H1 (cell line): ENCODE measurements around the gene NQO2. TPM values are rescaled to one million over a fixed set of nuclear protein-coding genes. Genes with fewer than 3 reads are reported as not detected.
"Not testable (repeated sequence)": the region's sequence is repeated elsewhere in the genome, so short reads cannot be mapped to it uniquely, and the experiment has no call there.

Source experiments
- CTCF ChIA-PET: fragments of 300-600 bp; sonication (Branson Sonifier 250); formaldehyde crosslinking; loops from one replicate; lab custom pipeline; 2021; ENCODE audit not compliant: partially characterized antibody; lab: Charles Lee
- POLR2A ChIA-PET: fragments of 300-600 bp; sonication (Branson Sonifier 250); formaldehyde crosslinking; loops from one replicate; lab custom pipeline; 2021; ENCODE audit warnings: inconsistent platforms; ENCODE audit not compliant: partially characterized antibody; lab: Charles Lee
- DNase-seq, 2 experiments: peaks; one replicate each; pipeline versions ENCODE4 v3.0.0 to v3.0.0-alpha.2; 2010 to 2022; ENCODE audit warnings: low spot score in 2 of 2, low read depth in 1 of 2, mixed read lengths in 1 of 2
- FAIRE-seq: peaks from 2 replicates; lab custom pipeline; 2011; peaks lifted over from hg19 to GRCh38; lab: Jason Lieb, UNC
- H2AFZ ChIP-seq: 2 replicates; pipeline ENCODE4 v1.8.1; 2012; ENCODE audit warnings: low read length, inconsistent platforms
- H2AK5ac ChIP-seq: 2 replicates; pipeline ENCODE4 v1.6.1; 2013; ENCODE audit warnings: low read depth, low read length
- H2BK120ac ChIP-seq: replicated peaks from 2 replicates; pipeline ENCODE3; 2013; ENCODE audit warnings: low read depth, low read length, inconsistent platforms
- H2BK12ac ChIP-seq: 2 replicates; pipeline ENCODE4 v1.6.1; 2013; ENCODE audit warnings: low read depth, low read length
- H2BK15ac ChIP-seq: 2 replicates; pipeline ENCODE4 v1.6.1; 2013; ENCODE audit warnings: low read length
- H2BK20ac ChIP-seq: 2 replicates; pipeline ENCODE4 v1.6.1; 2013; ENCODE audit warnings: low read length
- H2BK5ac ChIP-seq: 2 replicates; pipeline ENCODE4 v1.6.1; 2013; ENCODE audit warnings: low read depth, low read length
- H3K14ac ChIP-seq: 2 replicates; pipeline ENCODE4 v1.6.1; 2013; ENCODE audit warnings: inconsistent platforms; ENCODE audit not compliant: insufficient read length
- H3K18ac ChIP-seq: 2 replicates; pipeline ENCODE4 v1.6.1; 2013; ENCODE audit warnings: low read length; ENCODE audit errors: extremely low read depth
- H3K23ac ChIP-seq: 2 replicates; pipeline ENCODE4 v1.6.1; 2013; ENCODE audit warnings: inconsistent platforms; ENCODE audit not compliant: insufficient read length
- H3K23me2 ChIP-seq: 2 replicates; pipeline ENCODE4 v1.6.1; 2013; ENCODE audit warnings: low read depth, low read length
- H3K27ac ChIP-seq: 2 replicates; pipeline ENCODE4 v1.6.1; 2011; ENCODE audit warnings: low read depth, low read length, inconsistent platforms
- H3K27me3 ChIP-seq, 4 experiments: replicated peaks in 1 of 4; 1 replicate in 1 of 4; 2 replicates in 3 of 4; pipeline versions ENCODE4 v1.6.1 to v1.8.1; 2011 to 2013; ENCODE audit warnings: low read length in 3 of 4, mild to moderate bottlenecking in 3 of 4, inconsistent platforms in 2 of 4, mixed read lengths in 2 of 4, moderate library complexity in 1 of 4; ENCODE audit not compliant: control insufficient read depth in 3 of 4, insufficient read depth in 3 of 4; ENCODE audit errors: extremely low read depth in 1 of 4
- H3K36me3 ChIP-seq, 4 experiments: 2 replicates each; pipeline versions ENCODE4 v1.6.1 to v1.8.1; 2011 to 2013; ENCODE audit warnings: mild to moderate bottlenecking in 4 of 4, low read length in 3 of 4, moderate library complexity in 2 of 4, control low read depth in 1 of 4, inconsistent platforms in 1 of 4; ENCODE audit not compliant: insufficient read depth in 4 of 4, control insufficient read depth in 2 of 4
- H3K4ac ChIP-seq: replicated peaks from 2 replicates; pipeline ENCODE3; 2013; ENCODE audit warnings: low read length, low read depth, mixed read lengths, inconsistent platforms; ENCODE audit not compliant: insufficient read length
- H3K4me1 ChIP-seq, 4 experiments: replicated peaks in 1 of 4; 1 replicate in 1 of 4; 2 replicates in 3 of 4; pipeline versions ENCODE4 v1.6.1 to v1.8.1; 2011 to 2013; ENCODE audit warnings: low read length in 3 of 4, inconsistent platforms in 2 of 4, mixed read lengths in 1 of 4; ENCODE audit not compliant: insufficient read depth in 4 of 4, control insufficient read depth in 3 of 4
- H3K4me2 ChIP-seq, 2 experiments: 2 replicates each; pipeline versions ENCODE4 v1.6.1 to v1.8.1; 2011 to 2013; ENCODE audit warnings: low read depth in 2 of 2, low read length in 2 of 2, control low read depth in 1 of 2, inconsistent platforms in 1 of 2, mild to moderate bottlenecking in 1 of 2; ENCODE audit not compliant: insufficient read depth in 1 of 2
- H3K4me3 ChIP-seq, 4 experiments: fragments of 200-600, 300-600 bp in 1 of 4; sonication (generic), shearing (Covaris generic), sonication (Bioruptor Twin) in 1 of 4; 2 replicates each; pipeline versions ENCODE4 v1.5.1 to v1.8.1; 2011 to 2016; ENCODE audit warnings: low read length in 4 of 4, low read depth in 3 of 4, control low read depth in 2 of 4, inconsistent platforms in 2 of 4, mild to moderate bottlenecking in 2 of 4, mixed read lengths in 1 of 4, moderate library complexity in 1 of 4; ENCODE audit not compliant: insufficient read depth in 2 of 4; ENCODE audit errors: extremely low read depth in 1 of 4
- H3K56ac ChIP-seq: replicated peaks from 2 replicates; pipeline ENCODE3; 2013; ENCODE audit warnings: low read depth, mild to moderate bottlenecking, mixed read lengths, low read length, inconsistent platforms; ENCODE audit not compliant: insufficient read length
- H3K79me1 ChIP-seq: 2 replicates; pipeline ENCODE4 v1.6.1; 2013; ENCODE audit warnings: low read depth, low read length, control low read depth
- H3K79me2 ChIP-seq, 2 experiments: 2 replicates each; pipeline versions ENCODE4 v1.6.1 to v1.8.1; 2012 to 2013; ENCODE audit warnings: low read length in 2 of 2, mild to moderate bottlenecking in 2 of 2, inconsistent platforms in 1 of 2; ENCODE audit not compliant: insufficient read depth in 2 of 2, control insufficient read depth in 1 of 2
- H3K9ac ChIP-seq, 4 experiments: replicated peaks in 1 of 4; 1 replicate in 1 of 4; 2 replicates in 3 of 4; pipeline versions ENCODE4 v1.6.1 to v1.8.1; 2011 to 2013; ENCODE audit warnings: low read depth in 3 of 4, low read length in 3 of 4, control low read depth in 2 of 4, mild to moderate bottlenecking in 2 of 4, moderate library complexity in 2 of 4, inconsistent platforms in 1 of 4; ENCODE audit errors: extremely low read depth in 1 of 4
- H3K9me3 ChIP-seq, 2 experiments: 2 replicates each; pipeline versions ENCODE4 v1.6.1 to v1.8.1; 2012 to 2013; ENCODE audit warnings: mild to moderate bottlenecking in 2 of 2, moderate library complexity in 2 of 2, control low read depth in 1 of 2, inconsistent platforms in 1 of 2, low read depth in 1 of 2, low read length in 1 of 2, mixed read lengths in 1 of 2; ENCODE audit not compliant: insufficient read depth in 2 of 2
- H4K20me1 ChIP-seq, 2 experiments: replicated peaks in 1 of 2; 2 replicates each; pipeline versions ENCODE3 to v1.8.1; 2011 to 2013; ENCODE audit warnings: inconsistent platforms in 2 of 2, low read length in 2 of 2, mild to moderate bottlenecking in 1 of 2; ENCODE audit not compliant: insufficient read depth in 2 of 2, control insufficient read depth in 1 of 2
- H4K5ac ChIP-seq: 2 replicates; pipeline ENCODE4 v1.6.1; 2013; ENCODE audit warnings: low read length, low read depth, mixed read lengths, inconsistent platforms; ENCODE audit not compliant: insufficient read length
- H4K8ac ChIP-seq: 2 replicates; pipeline ENCODE4 v1.8.0; 2013; ENCODE audit warnings: mild to moderate bottlenecking, moderate library complexity, low read length, inconsistent platforms; ENCODE audit not compliant: insufficient read depth; ENCODE audit errors: extremely low read depth
- H4K91ac ChIP-seq: replicated peaks from 2 replicates; pipeline ENCODE3; 2013; ENCODE audit warnings: low read length, mixed read lengths, inconsistent platforms; ENCODE audit not compliant: insufficient read length
- WGBS, 2 experiments: shearing (Covaris generic) in 1 of 2; methylation state at CpG; one replicate each; pipeline versions ENCODE4 v1.1.6 to v1.1.7; 2013 to 2015; ENCODE audit warnings: low lambda C conversion rate in 2 of 2, mixed read lengths in 2 of 2, inconsistent platforms in 1 of 2, low coverage in 1 of 2, missing lambda C conversion rate in 1 of 2; ENCODE audit not compliant: insufficient replicate concordance in 2 of 2, insufficient coverage in 1 of 2, insufficient read length in 1 of 2; ENCODE audit errors: extremely low coverage in 1 of 2, missing lambda C conversion rate in 1 of 2; 5-methylcytosine and 5-hydroxymethylcytosine counted together
- polyA plus RNA-seq, 7 experiments: library from polyadenylated mRNA; depleted of rRNA in 3 of 7; stranded (reverse) in 5 of 7; unstranded in 2 of 7; fragments of >200 nt in 5 of 7; fragments of 200-250 nt in 2 of 7; gene quantifications; 1 replicate in 5 of 7; 2 replicates in 1 of 7; 4 replicates in 1 of 7; pipeline versions ENCODE4 v1.2.1 to v1.2.3, GENCODE V29; 2011 to 2013; ENCODE audit warnings: missing spikeins in 2 of 7, mixed read lengths in 2 of 7
- total RNA-seq: library from RNA; stranded (reverse); fragmentation: NEBNext Ultra II Directional; extraction: Animal tissue kit (Norgen Biotek cat#: 25700); gene quantifications from 2 replicates; pipeline ENCODE4 v1.2.1, GENCODE V29; 2021

NQO2 gene
- total and polyA plus RNA-seq, 2 of the 8 experiments (the other 6 are each of a cell fraction or from before 2014, with no cell fraction given): 135 to 168 TPM

- not testable (repeated sequence) for H4K8ac ChIP-seq, H3K4me3 ChIP-seq, H4K91ac ChIP-seq, H2AFZ ChIP-seq, H3K9ac ChIP-seq, H3K23ac ChIP-seq, H3K79me1 ChIP-seq, H2BK120ac ChIP-seq, H3K4me2 ChIP-seq, DNase-seq, H2BK12ac ChIP-seq, H2BK15ac ChIP-seq, H2BK5ac ChIP-seq, H3K14ac ChIP-seq, H4K5ac ChIP-seq, FAIRE-seq, H3K4ac ChIP-seq, H4K20me1 ChIP-seq, H2BK20ac ChIP-seq, H3K18ac ChIP-seq, H3K27me3 ChIP-seq, H3K56ac ChIP-seq, H3K9me3 ChIP-seq, H2AK5ac ChIP-seq, H3K4me1 ChIP-seq, H3K27ac ChIP-seq
- Histone ChIP-seq H3K36me3 (peaks cover 0 to 21% (median 14%) of the 10 kb centered on the region in 4 experiments; a peak in 4 of 8 replicates), H3K79me2 (peaks cover 0 to 11% of the 10 kb centered on the region in 2 experiments; a peak in 1 of 4 replicates), H3K23me2 (peaks cover 11% of the 10 kb centered on the region)
- ChIA-PET POLR2A (interaction anchor here (2.5 to 4.5 kb wide), 3 partner anchors 7 to 18 kb away, joined by 12 to 33 read pairs (median 33); no protein-coding TSS in a partner anchor), CTCF (interaction anchor here (0.8 to 3.3 kb wide), 6 partner anchors 8 to 209 kb away, joined by 3 to 20 read pairs (median 4); no protein-coding TSS in a partner anchor)
- WGBS, 2 experiments: 97% methylated on average over 4 of the region's 5 CpGs; no CpG with 5 or more reads in 1 of the 2 experiments
Observed at GRCh38 chr6:3003226-3003625, 3.5 kb downstream of the NQO2 start.
